ENCODE data around the gene CALHM1. TPM values are rescaled to one million over a fixed set of nuclear protein-coding genes. Genes with fewer than 3 reads are reported as not detected.

Gene CALHM1
- total RNA-seq, 1 experiment from 2014 or later, result not detected

GRCh38 chr10:103416436-103417147 lies 42.1 kb downstream of the CALHM1 start:
- no TSS peak for BruUV-seq (replicated peaks)
- intact Hi-C loops (cut with micrococcal nuclease; ENCODE audit: unreplicated experiment), result loop anchor here (1.0 kb wide), 2 partner anchors 69 to 176 kb away; no protein-coding TSS in a partner anchor
- peaks cover 92% of the 10 kb centered on the region for H3K36me3 Mint-ChIP-seq (ENCODE audit: insufficient read depth, unreplicated experiment)
- H3K27ac Mint-ChIP-seq (ENCODE audit: unreplicated experiment), result no peak overlapping the region
- no peaks in the 10 kb centered on the region for H3K9me3 ChIP-seq
- H3K4me1 Mint-ChIP-seq (ENCODE audit: low read depth, unreplicated experiment), result no peaks in the 10 kb centered on the region
- H3K4me3 Mint-ChIP-seq (ENCODE audit: unreplicated experiment), result no peak overlapping the region
- H3K27me3 Mint-ChIP-seq (ENCODE audit: insufficient read depth, unreplicated experiment), result no peaks in the 10 kb centered on the region
- H3K9me3 Mint-ChIP-seq (ENCODE audit: unreplicated experiment), result no peaks in the 10 kb centered on the region
- H3K27me3 ChIP-seq (replicated peaks; ENCODE audit: control insufficient read depth, insufficient read depth, low read length), result no peaks in the 10 kb centered on the region
- ChIA-PET CTCF (interaction anchor here (1.4 to 2.0 kb wide), 3 partner anchors 20 to 176 kb away, joined by 3 to 9 read pairs (median 7); partner anchors contain the start of genes ATP5MK and PDCD11), POLR2A (no interaction called here)
- no peaks in the 10 kb centered on the region for H3K4me1 ChIP-seq
- DNase-seq, result peak; percentile 59 to 60
- H3K36me3 ChIP-seq (ENCODE audit: control insufficient read depth, insufficient read depth, low read length), result peaks cover 12% of the 10 kb centered on the region
- TF ChIP-seq CTCF (IDR thresholded peaks at IDR 0.05; ENCODE audit: insufficient read depth in 1 of 2, low read depth in 1 of 2, low read length in 1 of 2, severe bottlenecking in 1 of 2, unreplicated experiment in 1 of 2), result peak; percentile 40 to 53
- H3K4me3 ChIP-seq (ENCODE audit: low read depth, low read length), result no peak overlapping the region

GRCh38 chr10:103415581-103415980 lies 43.1 kb downstream of the CALHM1 start:
- Mint-ChIP-seq H3K4me3 (ENCODE audit: unreplicated experiment) (no peak overlapping the region), H3K36me3 (ENCODE audit: insufficient read depth, unreplicated experiment) (peaks cover 87% of the 10 kb centered on the region), H3K27ac (ENCODE audit: unreplicated experiment) (no peak overlapping the region), H3K27me3 (ENCODE audit: insufficient read depth, unreplicated experiment) (no peaks in the 10 kb centered on the region), H3K9me3 (ENCODE audit: unreplicated experiment) (no peaks in the 10 kb centered on the region), H3K4me1 (ENCODE audit: low read depth, unreplicated experiment) (no peaks in the 10 kb centered on the region)
- Histone ChIP-seq H3K9me3 (no peaks in the 10 kb centered on the region), H3K36me3 (ENCODE audit: control insufficient read depth, insufficient read depth, low read length) (peaks cover 12% of the 10 kb centered on the region), H3K4me1 (no peaks in the 10 kb centered on the region), H3K4me3 (ENCODE audit: low read depth, low read length) (no peak overlapping the region), H3K27me3 (replicated peaks; ENCODE audit: control insufficient read depth, insufficient read depth, low read length) (no peaks in the 10 kb centered on the region)
- intact Hi-C loops (cut with micrococcal nuclease; ENCODE audit: unreplicated experiment), result no loop called here
- no peak for DNase-seq
- ChIA-PET CTCF (interaction anchor here (1.8 kb wide), 1 partner anchor 177 kb away, joined by 9 read pairs; no protein-coding TSS in a partner anchor), POLR2A (no interaction called here)
- no TSS peak for BruUV-seq (replicated peaks)
- TF ChIP-seq CTCF (IDR thresholded peaks at IDR 0.05; ENCODE audit: insufficient read depth in 1 of 2, low read depth in 1 of 2, low read length in 1 of 2, severe bottlenecking in 1 of 2, unreplicated experiment in 1 of 2), result no peak

- no peak for TF ChIP-seq CTCF (IDR thresholded peaks at IDR 0.05; ENCODE audit: insufficient read depth in 1 of 2, low read depth in 1 of 2, low read length in 1 of 2, severe bottlenecking in 1 of 2, unreplicated experiment in 1 of 2)
These were observed 45.1 kb downstream of the CALHM1 start for GRCh38 chr10:103413564-103413963.

More at GRCh38 chr10:103413564-103413963, 45.1 kb downstream of the CALHM1 start:
- Histone ChIP-seq H3K4me1 (no peaks in the 10 kb centered on the region), H3K9me3 (no peaks in the 10 kb centered on the region), H3K4me3 (ENCODE audit: low read depth, low read length) (no peak overlapping the region), H3K27me3 (replicated peaks; ENCODE audit: control insufficient read depth, insufficient read depth, low read length) (no peaks in the 10 kb centered on the region), H3K36me3 (ENCODE audit: control insufficient read depth, insufficient read depth, low read length) (peaks cover 8% of the 10 kb centered on the region)
- no peak for DNase-seq
- POLR2A ChIA-PET, result no interaction called here
- CTCF ChIA-PET, result no interaction called here
- H3K9me3 Mint-ChIP-seq (ENCODE audit: unreplicated experiment), result no peaks in the 10 kb centered on the region
- peaks cover 86% of the 10 kb centered on the region for H3K36me3 Mint-ChIP-seq (ENCODE audit: insufficient read depth, unreplicated experiment)
- no peaks in the 10 kb centered on the region for H3K27me3 Mint-ChIP-seq (ENCODE audit: insufficient read depth, unreplicated experiment)
- BruUV-seq (replicated peaks), result no TSS peak
- H3K27ac Mint-ChIP-seq (ENCODE audit: unreplicated experiment), result no peak overlapping the region
- intact Hi-C loops (cut with micrococcal nuclease; ENCODE audit: unreplicated experiment), result no loop called here
- H3K4me3 Mint-ChIP-seq (ENCODE audit: unreplicated experiment), result no peak overlapping the region
- no peaks in the 10 kb centered on the region for H3K4me1 Mint-ChIP-seq (ENCODE audit: low read depth, unreplicated experiment)

Other genes with a start within 250 kb of the CALHM1 start
- gene RPEL1, start 213.0 kb downstream of the CALHM1 start, total RNA-seq (2022), result 0.21 TPM in 1 of 2 replicates, not detected in the other
- gene INA, start 181.8 kb downstream of the CALHM1 start, total RNA-seq (2022), result 0.51 and 0.52 TPM in 2 replicates
- gene PCGF6, start 107.8 kb downstream of the CALHM1 start, total RNA-seq (2022), result 20.4 and 21.6 TPM in 2 replicates
- 6.3 and 6.8 TPM in 2 replicates for gene TAF5, start 90.9 kb downstream of the CALHM1 start, total RNA-seq (2022)
- 340 and 369 TPM in 2 replicates for gene ATP5MK, start 62.4 kb downstream of the CALHM1 start, total RNA-seq (2022)
- 55.3 and 62.8 TPM in 2 replicates for gene PDCD11, start 62.3 kb downstream of the CALHM1 start, total RNA-seq (2022)
- gene CALHM2, start 6.5 kb downstream of the CALHM1 start, total RNA-seq (2022), result 0.52 and 0.58 TPM in 2 replicates
- gene CALHM3, start 20.3 kb upstream of the CALHM1 start, total RNA-seq (2022), result 0.18 TPM in 1 of 2 replicates, not detected in the other
- 0.84 and 0.91 TPM in 2 replicates for gene NEURL1, start 34.8 kb upstream of the CALHM1 start, total RNA-seq (2022)